Neural progenitor cell (in vitro differentiated cells): ENCODE results near the gene CDH18. TPM values are rescaled to one million over a fixed set of nuclear protein-coding genes. Genes with fewer than 3 reads are reported as not detected.

Experiments used
- DNase-seq: peaks from one replicate; pipeline ENCODE4 v3.0.0-alpha.2; 2016; ENCODE audit warnings: low spot score
- H2AFZ ChIP-seq: fragments of 200-600 bp; sonication (generic); replicated peaks from 2 replicates; pipeline ENCODE4 v1.6.1; 2016; ENCODE audit warnings: antibody characterized with exemption
- H3F3A ChIP-seq: fragments of 200-600 bp; sonication (generic); 2 replicates; pipeline ENCODE4 v1.6.1; 2016; ENCODE audit warnings: antibody characterized with exemption, low read depth
- H3K27ac ChIP-seq: fragments of 200-600 bp; sonication (generic); 2 replicates; pipeline ENCODE4 v1.5.1; 2016; ENCODE audit warnings: mild to moderate bottlenecking
- H3K27me3 ChIP-seq: fragments of 200-600 bp; sonication (generic); 2 replicates; pipeline ENCODE4 v1.6.1; 2016; ENCODE audit warnings: mild to moderate bottlenecking, moderate library complexity
- H3K36me3 ChIP-seq: fragments of 200-600 bp; sonication (generic); 2 replicates; pipeline ENCODE4 v1.5.1; 2016
- H3K4me1 ChIP-seq: fragments of 200-600 bp; sonication (generic); 2 replicates; pipeline ENCODE4 v1.6.1; 2016; ENCODE audit warnings: mixed run types
- H3K4me2 ChIP-seq: fragments of 200-600 bp; sonication (generic); 2 replicates; pipeline ENCODE4 v1.6.1; 2016
- H3K4me3 ChIP-seq: fragments of 200-600 bp; sonication (generic); 2 replicates; pipeline ENCODE4 v1.5.1; 2016
- H3K79me2 ChIP-seq: fragments of 200-600 bp; sonication (generic); 2 replicates; pipeline ENCODE4 v1.6.1; 2016; ENCODE audit warnings: low read depth
- H3K9ac ChIP-seq: fragments of 200-600 bp; sonication (generic); 2 replicates; pipeline ENCODE4 v1.6.1; 2016
- H3K9me3 ChIP-seq: fragments of 200-600 bp; sonication (generic); 2 replicates; pipeline ENCODE4 v1.5.1; 2016; ENCODE audit warnings: low read depth
- H4K20me1 ChIP-seq: fragments of 200-600 bp; sonication (generic); 2 replicates; pipeline ENCODE4 v1.6.1; 2016; ENCODE audit warnings: low read depth
- H3K27ac Mint-ChIP-seq: 3 replicates; pipeline ENCODE4 v1.8.0; 2021; ENCODE audit warnings: mixed read lengths
- H3K27me3 Mint-ChIP-seq: 2 replicates; pipeline ENCODE4 v1.8.0; 2022; ENCODE audit warnings: low read depth, mild to moderate bottlenecking, inconsistent platforms, moderate library complexity, mixed read lengths; ENCODE audit not compliant: insufficient read depth
- H3K36me3 Mint-ChIP-seq: 3 replicates; pipeline ENCODE4 v1.8.0; 2021; ENCODE audit warnings: mixed read lengths
- H3K4me1 Mint-ChIP-seq: 3 replicates; pipeline ENCODE4 v1.8.0; 2021; ENCODE audit warnings: mixed read lengths
- H3K4me3 Mint-ChIP-seq: 3 replicates; pipeline ENCODE4 v1.8.0; 2021; ENCODE audit warnings: mild to moderate bottlenecking, moderate library complexity, mixed read lengths
- H3K9me3 Mint-ChIP-seq: 3 replicates; pipeline ENCODE4 v1.8.0; 2020; ENCODE audit warnings: mixed read lengths
- EZH2 ChIP-seq: fragments of 200-600 bp; sonication (generic); IDR thresholded peaks from 2 replicates; pipeline ENCODE4 v1.6.1; 2017; ENCODE audit warnings: antibody characterized with exemption, mild to moderate bottlenecking, moderate library complexity
- EZH2phosphoT487 ChIP-seq: fragments of 200-600 bp; sonication (generic); IDR thresholded peaks from 2 replicates; pipeline ENCODE4 v1.6.1; 2017; ENCODE audit warnings: antibody characterized with exemption
- total RNA-seq: library from RNA; depleted of rRNA; stranded (reverse); fragments of >200 nt; gene quantifications from 2 replicates; pipeline ENCODE4 v1.2.3, GENCODE V29; 2015; ENCODE audit warnings: low replicate concordance
- TF ChIP-seq, protein P1 (sequence below): fragments of 200-600 bp; sonication (generic); IDR thresholded peaks from 2 replicates; pipeline ENCODE4 v1.5.1; 2017; ENCODE audit warnings: antibody characterized with exemption, mild to moderate bottlenecking

Gene CDH18
- total RNA-seq, 1 donor from 2014 or later = 0.58 TPM

DNA sequence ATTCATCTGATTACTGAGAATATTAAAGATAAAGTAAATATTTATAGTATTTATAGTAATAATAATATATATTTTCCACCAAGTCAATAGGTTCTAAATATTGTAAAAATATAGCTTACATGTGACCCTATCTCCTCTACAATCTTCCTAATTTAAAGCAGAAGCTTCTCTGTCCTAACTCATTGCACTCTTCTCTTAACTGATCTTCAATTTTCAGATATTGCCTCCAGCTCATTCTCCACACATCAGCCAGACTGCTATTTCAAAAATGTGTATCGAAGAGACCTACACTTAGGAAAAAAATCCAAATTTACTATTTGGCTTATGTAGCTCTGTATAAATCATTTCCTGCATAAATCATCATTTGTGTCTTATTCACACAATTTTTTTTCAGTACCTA, 47.8 kb downstream of the CDH18 start:
- Mint-ChIP-seq H3K36me3 (no peaks in the 10 kb centered on the region), H3K27ac (no peak overlapping the region), H3K4me1 (peaks cover 15% of the 10 kb centered on the region), H3K4me3 (no peak overlapping the region), H3K27me3 (no peaks in the 10 kb centered on the region), H3K9me3 (no peaks in the 10 kb centered on the region)
- Histone ChIP-seq H3K4me2 (no peak overlapping the region), H4K20me1 (no peaks in the 10 kb centered on the region), H3K9ac (no peak overlapping the region), H3K4me1 (no peaks in the 10 kb centered on the region), H3K79me2 (no peaks in the 10 kb centered on the region), H3K9me3 (no peaks in the 10 kb centered on the region), H3K36me3 (no peaks in the 10 kb centered on the region), H3K27ac (no peak overlapping the region), H3F3A (no peaks in the 10 kb centered on the region), H3K4me3 (no peak overlapping the region), H2AFZ (no peak overlapping the region), H3K27me3 (no peaks in the 10 kb centered on the region)
- DNase-seq = no peak
- no peak for TF ChIP-seq EZH2
- TF ChIP-seq, protein P1, sequence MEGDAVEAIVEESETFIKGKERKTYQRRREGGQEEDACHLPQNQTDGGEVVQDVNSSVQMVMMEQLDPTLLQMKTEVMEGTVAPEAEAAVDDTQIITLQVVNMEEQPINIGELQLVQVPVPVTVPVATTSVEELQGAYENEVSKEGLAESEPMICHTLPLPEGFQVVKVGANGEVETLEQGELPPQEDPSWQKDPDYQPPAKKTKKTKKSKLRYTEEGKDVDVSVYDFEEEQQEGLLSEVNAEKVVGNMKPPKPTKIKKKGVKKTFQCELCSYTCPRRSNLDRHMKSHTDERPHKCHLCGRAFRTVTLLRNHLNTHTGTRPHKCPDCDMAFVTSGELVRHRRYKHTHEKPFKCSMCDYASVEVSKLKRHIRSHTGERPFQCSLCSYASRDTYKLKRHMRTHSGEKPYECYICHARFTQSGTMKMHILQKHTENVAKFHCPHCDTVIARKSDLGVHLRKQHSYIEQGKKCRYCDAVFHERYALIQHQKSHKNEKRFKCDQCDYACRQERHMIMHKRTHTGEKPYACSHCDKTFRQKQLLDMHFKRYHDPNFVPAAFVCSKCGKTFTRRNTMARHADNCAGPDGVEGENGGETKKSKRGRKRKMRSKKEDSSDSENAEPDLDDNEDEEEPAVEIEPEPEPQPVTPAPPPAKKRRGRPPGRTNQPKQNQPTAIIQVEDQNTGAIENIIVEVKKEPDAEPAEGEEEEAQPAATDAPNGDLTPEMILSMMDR = no peak
- TF ChIP-seq EZH2phosphoT487 = no peak

- no peak overlapping the region for H3K9ac ChIP-seq
- no peaks in the 10 kb centered on the region for H4K20me1 ChIP-seq
- H3K36me3 ChIP-seq = no peaks in the 10 kb centered on the region
- H3K27ac Mint-ChIP-seq = peak overlapping the region; percentile 87
- H3K36me3 Mint-ChIP-seq = no peaks in the 10 kb centered on the region
- DNase-seq = no peak
- H2AFZ ChIP-seq = no peak overlapping the region
- H3K4me1 Mint-ChIP-seq = peaks cover 49% of the 10 kb centered on the region
- H3K4me3 ChIP-seq = no peak overlapping the region
- no peaks in the 10 kb centered on the region for H3F3A ChIP-seq
- no peaks in the 10 kb centered on the region for H3K27me3 ChIP-seq
- H3K79me2 ChIP-seq = no peaks in the 10 kb centered on the region
- no peak overlapping the region for H3K4me3 Mint-ChIP-seq
- no peaks in the 10 kb centered on the region for H3K9me3 ChIP-seq
- TF ChIP-seq, protein P1 = no peak
- no peak for TF ChIP-seq EZH2
- no peak for TF ChIP-seq EZH2phosphoT487
- H3K27ac ChIP-seq = no peak overlapping the region
- H3K4me2 ChIP-seq = no peak overlapping the region
- H3K9me3 Mint-ChIP-seq = no peaks in the 10 kb centered on the region
- H3K27me3 Mint-ChIP-seq = no peaks in the 10 kb centered on the region
- H3K4me1 ChIP-seq = peaks cover 4% of the 10 kb centered on the region
These were observed 57.5 kb downstream of the CDH18 start for GRCh38 chr5:19930451-19930850.

- H4K20me1 ChIP-seq = no peaks in the 10 kb centered on the region
- Mint-ChIP-seq H3K27ac (peak overlapping the region; percentile 50), H3K4me1 (peaks cover 49% of the 10 kb centered on the region), H3K27me3 (no peaks in the 10 kb centered on the region), H3K9me3 (no peaks in the 10 kb centered on the region), H3K4me3 (no peak overlapping the region), H3K36me3 (peaks cover 3% of the 10 kb centered on the region)
- H3K79me2 ChIP-seq = no peaks in the 10 kb centered on the region
- DNase-seq = no peak
- no peaks in the 10 kb centered on the region for H3K27me3 ChIP-seq
- no peaks in the 10 kb centered on the region for H3K36me3 ChIP-seq
- TF ChIP-seq, protein P1 = no peak
- no peak for TF ChIP-seq EZH2phosphoT487
- TF ChIP-seq EZH2 = no peak
- H3K27ac ChIP-seq = no peak overlapping the region
- no peaks in the 10 kb centered on the region for H3F3A ChIP-seq
- H3K4me2 ChIP-seq = no peak overlapping the region
- no peak overlapping the region for H2AFZ ChIP-seq
- H3K9ac ChIP-seq = no peak overlapping the region
- peaks cover 4% of the 10 kb centered on the region for H3K4me1 ChIP-seq
- no peaks in the 10 kb centered on the region for H3K9me3 ChIP-seq
- no peak overlapping the region for H3K4me3 ChIP-seq
These were observed 59.2 kb downstream of the CDH18 start for GRCh38 chr5:19928562-19929421.
